SKM-1 (cell line): ENCODE data around the gene PRKCZ.

ENCODE experiments used
- DNase-seq: peaks from one replicate; lab custom pipeline; 2025; ENCODE audit not compliant: unreplicated experiment; lab: John Stamatoyannopoulos, UW

PRKCZ gene

GRCh38 chr1:2061065-2061778 is 11.0 kb downstream of the PRKCZ start:
- DNase-seq = no peak

GRCh38 chr1:2065699-2066098 is 15.5 kb downstream of the PRKCZ start:
- no peak for DNase-seq

GRCh38 chr1:2067393-2067792 is 17.2 kb downstream of the PRKCZ start:
- DNase-seq = no peak

- no peak for DNase-seq
These were observed 17.8 kb downstream of the PRKCZ start for GRCh38 chr1:2067981-2068380.

- no peak for DNase-seq
These were observed 18.7 kb downstream of the PRKCZ start for GRCh38 chr1:2068951-2069350.

GRCh38 chr1:2070016-2070415 is 19.8 kb downstream of the PRKCZ start:
- no peak for DNase-seq

- DNase-seq = no peak
These were observed 20.8 kb downstream of the PRKCZ start for GRCh38 chr1:2070800-2071530.

- no peak for DNase-seq
These were observed 22.0 kb downstream of the PRKCZ start for GRCh38 chr1:2072109-2072806.

- DNase-seq = no peak
These were observed 22.7 kb downstream of the PRKCZ start for GRCh38 chr1:2072891-2073290.

GRCh38 chr1:2073382-2074230 is 23.4 kb downstream of the PRKCZ start:
- no peak for DNase-seq

GRCh38 chr1:2074396-2074795 is 24.2 kb downstream of the PRKCZ start:
- DNase-seq = no peak

- no peak for DNase-seq
These were observed 24.9 kb downstream of the PRKCZ start for GRCh38 chr1:2074944-2075740.

GRCh38 chr1:2076826-2077225 is 26.6 kb downstream of the PRKCZ start:
- no peak for DNase-seq

GRCh38 chr1:2078170-2078569 is 28.0 kb downstream of the PRKCZ start:
- DNase-seq = no peak

GRCh38 chr1:2079396-2080085 is 29.3 kb downstream of the PRKCZ start:
- no peak for DNase-seq

GRCh38 chr1:2080140-2080539 is 29.9 kb downstream of the PRKCZ start:
- DNase-seq = no peak

- no peak for DNase-seq
These were observed 30.7 kb downstream of the PRKCZ start for GRCh38 chr1:2080884-2081283.

GRCh38 chr1:2081326-2081885 is 31.2 kb downstream of the PRKCZ start:
- DNase-seq = no peak

- DNase-seq = no peak
These were observed 31.9 kb downstream of the PRKCZ start for GRCh38 chr1:2082064-2082463.
